Measurements from ENCODE around the gene TTLL5.

The TTLL5 gene

GRCh38 chr14:75702616-75703261, 41.7 kb downstream of the TTLL5 start:
- DNase-seq: no peak

GRCh38 chr14:75703467-75703866, 42.4 kb downstream of the TTLL5 start:
- DNase-seq: no peak

- no peak for DNase-seq
Measured at GRCh38 chr14:75705014-75705413, 44.0 kb downstream of the TTLL5 start.

- DNase-seq: peak; percentile 24
Measured at GRCh38 chr14:75709207-75709812, 48.3 kb downstream of the TTLL5 start.

GRCh38 chr14:75711105-75711795, 50.2 kb downstream of the TTLL5 start:
- peak; percentile 5 for DNase-seq

- DNase-seq: no peak
Measured at GRCh38 chr14:75711796-75712211, 50.8 kb downstream of the TTLL5 start.

- DNase-seq: no peak
Measured at GRCh38 chr14:75714991-75715390, 53.9 kb downstream of the TTLL5 start.

GRCh38 chr14:75715926-75716780, 55.1 kb downstream of the TTLL5 start:
- no peak for DNase-seq

GRCh38 chr14:75717729-75718128, 56.7 kb downstream of the TTLL5 start:
- DNase-seq: no peak

- no peak for DNase-seq
Measured at GRCh38 chr14:75718199-75718598, 57.2 kb downstream of the TTLL5 start.

- DNase-seq: no peak
Measured at GRCh38 chr14:75720116-75720515, 59.1 kb downstream of the TTLL5 start.

- DNase-seq: no peak
Measured at GRCh38 chr14:75720842-75721498, 59.9 kb downstream of the TTLL5 start.

GRCh38 chr14:75723716-75724115, 62.7 kb downstream of the TTLL5 start:
- DNase-seq: no peak

GRCh38 chr14:75724414-75725204, 63.6 kb downstream of the TTLL5 start:
- DNase-seq: no peak

- DNase-seq: no peak
Measured at GRCh38 chr14:75725481-75725880, 64.4 kb downstream of the TTLL5 start.

GRCh38 chr14:75726321-75726720, 65.3 kb downstream of the TTLL5 start:
- no peak for DNase-seq

GRCh38 chr14:75727124-75727523, 66.1 kb downstream of the TTLL5 start:
- no peak for DNase-seq

- DNase-seq: no peak
Measured at GRCh38 chr14:75732888-75733287, 71.8 kb downstream of the TTLL5 start.

GRCh38 chr14:75734854-75735253, 73.8 kb downstream of the TTLL5 start:
- DNase-seq: no peak

GRCh38 chr14:75736845-75737485, 75.9 kb downstream of the TTLL5 start:
- no peak for DNase-seq

GRCh38 chr14:75738192-75738591, 77.1 kb downstream of the TTLL5 start:
- DNase-seq: no peak
